ENCODE data around the gene DSCAM.

DNA sequence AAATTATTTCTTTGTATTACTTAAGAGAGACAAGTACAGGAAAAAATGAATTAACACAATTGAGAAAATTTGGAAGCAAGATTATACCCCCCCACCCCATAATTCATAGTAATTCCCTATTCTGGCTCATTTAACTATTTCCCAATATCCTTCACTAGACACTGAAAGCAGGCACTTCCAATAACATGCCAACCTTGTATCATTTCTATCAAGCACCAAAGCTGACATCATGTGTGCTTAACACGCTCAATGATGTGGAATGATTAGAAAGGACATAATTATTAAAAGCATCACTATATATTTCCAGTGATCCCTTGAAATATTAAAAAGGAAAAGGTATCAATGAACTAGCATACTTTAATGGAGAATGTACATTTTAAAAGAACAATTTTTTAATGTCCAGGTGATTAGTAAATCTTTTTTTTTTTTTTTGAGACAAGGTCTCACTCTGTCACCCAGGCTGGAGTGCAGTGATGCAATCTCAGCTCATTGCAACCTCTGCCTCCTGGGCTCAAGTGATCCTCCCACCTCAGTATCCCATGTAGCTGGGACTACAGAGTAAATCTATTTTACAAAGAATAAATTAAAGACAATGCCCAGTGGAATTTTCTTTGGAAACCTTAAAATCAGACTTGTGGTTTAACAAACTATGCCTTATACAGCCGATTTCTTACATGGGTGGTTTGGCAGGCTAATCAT, 443.9 kb downstream of the DSCAM start:
- TF ChIP-seq, protein P1, sequence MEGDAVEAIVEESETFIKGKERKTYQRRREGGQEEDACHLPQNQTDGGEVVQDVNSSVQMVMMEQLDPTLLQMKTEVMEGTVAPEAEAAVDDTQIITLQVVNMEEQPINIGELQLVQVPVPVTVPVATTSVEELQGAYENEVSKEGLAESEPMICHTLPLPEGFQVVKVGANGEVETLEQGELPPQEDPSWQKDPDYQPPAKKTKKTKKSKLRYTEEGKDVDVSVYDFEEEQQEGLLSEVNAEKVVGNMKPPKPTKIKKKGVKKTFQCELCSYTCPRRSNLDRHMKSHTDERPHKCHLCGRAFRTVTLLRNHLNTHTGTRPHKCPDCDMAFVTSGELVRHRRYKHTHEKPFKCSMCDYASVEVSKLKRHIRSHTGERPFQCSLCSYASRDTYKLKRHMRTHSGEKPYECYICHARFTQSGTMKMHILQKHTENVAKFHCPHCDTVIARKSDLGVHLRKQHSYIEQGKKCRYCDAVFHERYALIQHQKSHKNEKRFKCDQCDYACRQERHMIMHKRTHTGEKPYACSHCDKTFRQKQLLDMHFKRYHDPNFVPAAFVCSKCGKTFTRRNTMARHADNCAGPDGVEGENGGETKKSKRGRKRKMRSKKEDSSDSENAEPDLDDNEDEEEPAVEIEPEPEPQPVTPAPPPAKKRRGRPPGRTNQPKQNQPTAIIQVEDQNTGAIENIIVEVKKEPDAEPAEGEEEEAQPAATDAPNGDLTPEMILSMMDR (IDR thresholded peaks at IDR 0.05; ENCODE audit: insufficient read depth, low read length, poor library complexity, severe bottlenecking) = no peak
- TF ChIP-seq EZH2phosphoT487 (conservative IDR thresholded peaks at IDR 0.05; ENCODE audit: low read length) = no peak

Measured in SU-DHL-6 (cell line).